ENCODE measurements around the gene TNS2.
"Not testable (repeated sequence)": the region's sequence is repeated elsewhere in the genome, so short reads cannot be mapped to it uniquely, and the experiment has no call there.

TNS2 gene

GRCh38 chr12:53090554-53090953 lies 40.7 kb downstream of the TNS2 start:
- in situ Hi-C loops (cut with HindIII; ENCODE audit: low sequenced_read_pairs), result no loop called here
- no peak for TF ChIP-seq CTCF (IDR thresholded peaks at IDR 0.05; ENCODE audit: low read depth, low read length, missing control alignments)
- DNase-seq (ENCODE audit: low read depth), result no peak
- H3K4me3 ChIP-seq (ENCODE audit: low read depth, low read length), result no peak overlapping the region

- DNase-seq (ENCODE audit: low read depth), result no peak
- TF ChIP-seq CTCF (IDR thresholded peaks at IDR 0.05; ENCODE audit: low read depth, low read length, missing control alignments), result no peak
- no peak overlapping the region for H3K4me3 ChIP-seq (ENCODE audit: low read depth, low read length)
- in situ Hi-C loops (cut with HindIII; ENCODE audit: low sequenced_read_pairs), result no loop called here
These were observed 41.9 kb downstream of the TNS2 start for GRCh38 chr12:53091756-53092155.

- DNase-seq (ENCODE audit: low read depth), result no peak
- in situ Hi-C loops (cut with HindIII; ENCODE audit: low sequenced_read_pairs), result no loop called here
- no peak overlapping the region for H3K4me3 ChIP-seq (ENCODE audit: low read depth, low read length)
- TF ChIP-seq CTCF (IDR thresholded peaks at IDR 0.05; ENCODE audit: low read depth, low read length, missing control alignments), result no peak
These were observed 44.0 kb downstream of the TNS2 start for GRCh38 chr12:53093777-53094393.

GRCh38 chr12:53094394-53094787 lies 44.5 kb downstream of the TNS2 start:
- in situ Hi-C loops (cut with HindIII; ENCODE audit: low sequenced_read_pairs), result no loop called here
- DNase-seq (ENCODE audit: low read depth), result no peak

GRCh38 chr12:53094796-53095595 lies 45.1 kb downstream of the TNS2 start:
- DNase-seq (ENCODE audit: low read depth); H3K4me3 ChIP-seq (ENCODE audit: low read depth, low read length); in situ Hi-C loops (cut with HindIII; ENCODE audit: low sequenced_read_pairs): not testable (repeated sequence)

More at GRCh38 chr12:53094394-53094787, 44.5 kb downstream of the TNS2 start:
- no peak overlapping the region for H3K4me3 ChIP-seq (ENCODE audit: low read depth, low read length)
- no peak for TF ChIP-seq CTCF (IDR thresholded peaks at IDR 0.05; ENCODE audit: low read depth, low read length, missing control alignments)

- DNase-seq (ENCODE audit: low read depth); in situ Hi-C loops (cut with HindIII; ENCODE audit: low sequenced_read_pairs); H3K4me3 ChIP-seq (ENCODE audit: low read depth, low read length): not testable (repeated sequence)
These were observed 45.7 kb downstream of the TNS2 start for GRCh38 chr12:53095596-53095895.

GRCh38 chr12:53096089-53096741 lies 46.4 kb downstream of the TNS2 start:
- TF ChIP-seq CTCF (IDR thresholded peaks at IDR 0.05; ENCODE audit: low read depth, low read length, missing control alignments), result no peak
- in situ Hi-C loops (cut with HindIII; ENCODE audit: low sequenced_read_pairs), result no loop called here
- peak overlapping the region; percentile 61 for H3K4me3 ChIP-seq (ENCODE audit: low read depth, low read length)
- DNase-seq (ENCODE audit: low read depth), result no peak

Data from astrocyte of the cerebellum (primary cell).